NCI-H1092 treated with DMSO at 0.1 percent for 48 hours (cell line): ENCODE results near the gene BLM.

Experiments
- DNase-seq: peaks from one replicate; lab custom pipeline; 2025; lab: John Stamatoyannopoulos, UW

BLM gene

GRCh38 chr15:90851114-90851513 lies 134.0 kb downstream of the BLM start:
- DNase-seq: no peak

GRCh38 chr15:90851940-90852339 lies 134.8 kb downstream of the BLM start:
- no peak for DNase-seq

GRCh38 chr15:90855139-90855538 lies 138.0 kb downstream of the BLM start:
- no peak for DNase-seq

GRCh38 chr15:90857337-90857736 lies 140.2 kb downstream of the BLM start:
- no peak for DNase-seq

GRCh38 chr15:90857883-90858443 lies 140.8 kb downstream of the BLM start:
- no peak for DNase-seq

GRCh38 chr15:90859234-90860131 lies 142.3 kb downstream of the BLM start:
- no peak for DNase-seq

GRCh38 chr15:90860450-90860849 lies 143.3 kb downstream of the BLM start:
- no peak for DNase-seq

GRCh38 chr15:90860942-90861675 lies 144.0 kb downstream of the BLM start:
- peak; percentile 76 for DNase-seq

- no peak for DNase-seq
These were observed 145.3 kb downstream of the BLM start for GRCh38 chr15:90862487-90862886.

- no peak for DNase-seq
These were observed 146.0 kb downstream of the BLM start for GRCh38 chr15:90862964-90863778.

GRCh38 chr15:90863987-90864386 lies 146.8 kb downstream of the BLM start:
- DNase-seq: no peak

GRCh38 chr15:90864507-90864906 lies 147.4 kb downstream of the BLM start:
- no peak for DNase-seq

GRCh38 chr15:90865702-90866101 lies 148.6 kb downstream of the BLM start:
- no peak for DNase-seq
